Measurements from ENCODE around the gene DYNC1LI2. TPM values are rescaled to one million over a fixed set of nuclear protein-coding genes. Genes with fewer than 3 reads are reported as not detected.

DYNC1LI2 gene
- total and polyA plus RNA-seq, 9 of the 15 experiments (the other 6 are each of a cell fraction or from before 2014, with no cell fraction given), result 5.1 to 48.9 (median 38.2) TPM

- TF ChIP-seq PREB (CRISPR knock-in tag; IDR thresholded peaks at IDR 0.05) (no peak), RBM15 (IDR thresholded peaks at IDR 0.05; ENCODE audit: insufficient read depth, low read length) (no peak), HNRNPUL1 (IDR thresholded peaks at IDR 0.05; ENCODE audit: low read length) (no peak), ZNF551 (CRISPR knock-in tag; IDR thresholded peaks at IDR 0.05) (no peak), ZNF589 (CRISPR knock-in tag; IDR thresholded peaks at IDR 0.05; ENCODE audit: low read depth) (no peak), ZNF133 (CRISPR knock-in tag; IDR thresholded peaks at IDR 0.05) (no peak), NFIC (IDR thresholded peaks at IDR 0.05) (no peak), MAZ (CRISPR knock-in tag; conservative IDR thresholded peaks at IDR 0.05 in 1 of 2, IDR thresholded peaks at IDR 0.05 in 1 of 2) (peak; percentile 69 to 72; a peak in 3 of 4 replicates), SAP30 (IDR thresholded peaks at IDR 0.05; ENCODE audit: borderline replicate concordance, insufficient read depth, low read depth, low read length, poor library complexity, severe bottlenecking) (peak; percentile 46), NR2C2 (CRISPR knock-in tag; IDR thresholded peaks at IDR 0.05) (no peak), NR2C2 (tag; IDR thresholded peaks at IDR 0.05) (peak; percentile 28; the same call in 1 of the 2 replicates), ZNF398 (CRISPR knock-in tag; IDR thresholded peaks at IDR 0.05) (no peak), ZNF707 (CRISPR knock-in tag; conservative IDR thresholded peaks at IDR 0.05) (no peak), PRMT5 (CRISPR knock-in tag; IDR thresholded peaks at IDR 0.05) (no peak), HOXB6 (CRISPR knock-in tag; IDR thresholded peaks at IDR 0.05; ENCODE audit: borderline replicate concordance) (no peak), CTCF (IDR thresholded peaks at IDR 0.05 in 2 of 3, conservative IDR thresholded peaks at IDR 0.05 in 1 of 3; ENCODE audit: insufficient read depth in 2 of 3, low read depth in 1 of 3, low read length in 3 of 3) (peak; percentile 39 to 53 (median 41); a peak in 4 of 6 replicates), ETS1 (conservative IDR thresholded peaks at IDR 0.05; ENCODE audit: control insufficient read depth, low read depth, low read length) (no peak; the same call in 1 of the 2 replicates)
These were observed 54.5 kb downstream of the DYNC1LI2 start, which contains the start of gene CMTM4 (continued) for GRCh38 chr16:66696669-66697630.

Measured in K562 (cell line).